ENCODE measurements around the gene CD82.

CD82 gene

DNA sequence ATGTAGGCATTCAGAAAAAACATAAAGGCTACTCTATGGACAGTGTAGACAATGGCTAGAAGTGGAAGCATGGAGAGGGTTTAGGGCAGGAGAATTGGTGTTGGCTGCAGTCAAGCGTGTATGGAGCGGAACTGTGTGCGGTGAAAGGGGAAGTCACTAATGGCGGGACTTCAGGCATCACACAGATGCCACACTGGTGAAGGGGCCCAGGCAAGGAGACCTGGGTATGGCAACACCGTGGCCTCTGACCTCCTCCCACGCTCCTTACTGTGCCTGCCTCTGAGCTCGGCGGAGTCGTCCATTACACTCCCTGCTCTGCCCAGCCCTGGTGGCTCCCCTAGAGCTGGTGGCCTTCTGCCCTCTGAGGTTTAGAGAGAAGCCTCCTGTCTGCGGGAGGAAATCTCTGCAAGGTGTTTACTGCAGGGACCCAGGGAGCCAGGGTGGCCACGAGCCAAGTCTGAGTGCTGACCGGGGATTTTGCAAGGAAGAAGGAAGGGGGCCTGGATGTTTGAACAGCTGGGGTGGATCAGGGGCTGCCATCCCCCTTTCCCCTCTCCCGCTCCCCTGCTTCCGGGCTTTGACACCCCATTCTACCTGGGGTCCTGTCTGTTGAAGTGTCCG lies 86.2 kb downstream of the CD82 start:
- no peak for TF ChIP-seq GLIS3 (CRISPR knock-in tag; IDR thresholded peaks at IDR 0.05)
- TF ChIP-seq ZFP30 (CRISPR knock-in tag; IDR thresholded peaks at IDR 0.05): no peak
- TF ChIP-seq CSDC2 (CRISPR knock-in tag; IDR thresholded peaks at IDR 0.05): no peak
- TF ChIP-seq ZFP3 (CRISPR knock-in tag; IDR thresholded peaks at IDR 0.05): no peak
- no peak for TF ChIP-seq BACH2 (CRISPR knock-in tag; IDR thresholded peaks at IDR 0.05; ENCODE audit: borderline replicate concordance)
- TF ChIP-seq ZC3H10 (CRISPR knock-in tag; IDR thresholded peaks at IDR 0.05): no peak
- TF ChIP-seq, protein P1, sequence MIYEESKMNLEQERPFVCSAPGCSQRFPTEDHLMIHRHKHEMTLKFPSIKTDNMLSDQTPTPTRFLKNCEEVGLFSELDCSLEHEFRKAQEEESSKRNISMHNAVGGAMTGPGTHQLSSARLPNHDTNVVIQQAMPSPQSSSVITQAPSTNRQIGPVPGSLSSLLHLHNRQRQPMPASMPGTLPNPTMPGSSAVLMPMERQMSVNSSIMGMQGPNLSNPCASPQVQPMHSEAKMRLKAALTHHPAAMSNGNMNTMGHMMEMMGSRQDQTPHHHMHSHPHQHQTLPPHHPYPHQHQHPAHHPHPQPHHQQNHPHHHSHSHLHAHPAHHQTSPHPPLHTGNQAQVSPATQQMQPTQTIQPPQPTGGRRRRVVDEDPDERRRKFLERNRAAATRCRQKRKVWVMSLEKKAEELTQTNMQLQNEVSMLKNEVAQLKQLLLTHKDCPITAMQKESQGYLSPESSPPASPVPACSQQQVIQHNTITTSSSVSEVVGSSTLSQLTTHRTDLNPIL (CRISPR knock-in tag; IDR thresholded peaks at IDR 0.05; ENCODE audit: low read depth): no peak
- TF ChIP-seq ZNF565 (CRISPR knock-in tag; conservative IDR thresholded peaks at IDR 0.05; ENCODE audit: low read depth): no peak
- TF ChIP-seq SNAI2 (CRISPR knock-in tag; IDR thresholded peaks at IDR 0.05): no peak
- no peak for TF ChIP-seq PPARA (CRISPR knock-in tag; IDR thresholded peaks at IDR 0.05; ENCODE audit: borderline replicate concordance)
- TF ChIP-seq ESRRG (CRISPR knock-in tag; IDR thresholded peaks at IDR 0.05): no peak
- TF ChIP-seq OSR1 (CRISPR knock-in tag; IDR thresholded peaks at IDR 0.05): no peak
- TF ChIP-seq, protein P2, sequence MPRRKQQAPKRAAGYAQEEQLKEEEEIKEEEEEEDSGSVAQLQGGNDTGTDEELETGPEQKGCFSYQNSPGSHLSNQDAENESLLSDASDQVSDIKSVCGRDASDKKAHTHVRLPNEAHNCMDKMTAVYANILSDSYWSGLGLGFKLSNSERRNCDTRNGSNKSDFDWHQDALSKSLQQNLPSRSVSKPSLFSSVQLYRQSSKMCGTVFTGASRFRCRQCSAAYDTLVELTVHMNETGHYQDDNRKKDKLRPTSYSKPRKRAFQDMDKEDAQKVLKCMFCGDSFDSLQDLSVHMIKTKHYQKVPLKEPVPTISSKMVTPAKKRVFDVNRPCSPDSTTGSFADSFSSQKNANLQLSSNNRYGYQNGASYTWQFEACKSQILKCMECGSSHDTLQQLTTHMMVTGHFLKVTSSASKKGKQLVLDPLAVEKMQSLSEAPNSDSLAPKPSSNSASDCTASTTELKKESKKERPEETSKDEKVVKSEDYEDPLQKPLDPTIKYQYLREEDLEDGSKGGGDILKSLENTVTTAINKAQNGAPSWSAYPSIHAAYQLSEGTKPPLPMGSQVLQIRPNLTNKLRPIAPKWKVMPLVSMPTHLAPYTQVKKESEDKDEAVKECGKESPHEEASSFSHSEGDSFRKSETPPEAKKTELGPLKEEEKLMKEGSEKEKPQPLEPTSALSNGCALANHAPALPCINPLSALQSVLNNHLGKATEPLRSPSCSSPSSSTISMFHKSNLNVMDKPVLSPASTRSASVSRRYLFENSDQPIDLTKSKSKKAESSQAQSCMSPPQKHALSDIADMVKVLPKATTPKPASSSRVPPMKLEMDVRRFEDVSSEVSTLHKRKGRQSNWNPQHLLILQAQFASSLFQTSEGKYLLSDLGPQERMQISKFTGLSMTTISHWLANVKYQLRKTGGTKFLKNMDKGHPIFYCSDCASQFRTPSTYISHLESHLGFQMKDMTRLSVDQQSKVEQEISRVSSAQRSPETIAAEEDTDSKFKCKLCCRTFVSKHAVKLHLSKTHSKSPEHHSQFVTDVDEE (CRISPR knock-in tag; IDR thresholded peaks at IDR 0.05): no peak
- TF ChIP-seq TCF4 (CRISPR knock-in tag; IDR thresholded peaks at IDR 0.05; ENCODE audit: borderline replicate concordance): no peak
- TF ChIP-seq, protein P3, sequence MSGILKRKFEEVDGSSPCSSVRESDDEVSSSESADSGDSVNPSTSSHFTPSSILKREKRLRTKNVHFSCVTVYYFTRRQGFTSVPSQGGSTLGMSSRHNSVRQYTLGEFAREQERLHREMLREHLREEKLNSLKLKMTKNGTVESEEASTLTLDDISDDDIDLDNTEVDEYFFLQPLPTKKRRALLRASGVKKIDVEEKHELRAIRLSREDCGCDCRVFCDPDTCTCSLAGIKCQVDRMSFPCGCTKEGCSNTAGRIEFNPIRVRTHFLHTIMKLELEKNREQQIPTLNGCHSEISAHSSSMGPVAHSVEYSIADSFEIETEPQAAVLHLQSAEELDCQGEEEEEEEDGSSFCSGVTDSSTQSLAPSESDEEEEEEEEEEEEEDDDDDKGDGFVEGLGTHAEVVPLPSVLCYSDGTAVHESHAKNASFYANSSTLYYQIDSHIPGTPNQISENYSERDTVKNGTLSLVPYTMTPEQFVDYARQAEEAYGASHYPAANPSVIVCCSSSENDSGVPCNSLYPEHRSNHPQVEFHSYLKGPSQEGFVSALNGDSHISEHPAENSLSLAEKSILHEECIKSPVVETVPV (CRISPR knock-in tag; IDR thresholded peaks at IDR 0.05): no peak
- no peak for ATAC-seq

DNA sequence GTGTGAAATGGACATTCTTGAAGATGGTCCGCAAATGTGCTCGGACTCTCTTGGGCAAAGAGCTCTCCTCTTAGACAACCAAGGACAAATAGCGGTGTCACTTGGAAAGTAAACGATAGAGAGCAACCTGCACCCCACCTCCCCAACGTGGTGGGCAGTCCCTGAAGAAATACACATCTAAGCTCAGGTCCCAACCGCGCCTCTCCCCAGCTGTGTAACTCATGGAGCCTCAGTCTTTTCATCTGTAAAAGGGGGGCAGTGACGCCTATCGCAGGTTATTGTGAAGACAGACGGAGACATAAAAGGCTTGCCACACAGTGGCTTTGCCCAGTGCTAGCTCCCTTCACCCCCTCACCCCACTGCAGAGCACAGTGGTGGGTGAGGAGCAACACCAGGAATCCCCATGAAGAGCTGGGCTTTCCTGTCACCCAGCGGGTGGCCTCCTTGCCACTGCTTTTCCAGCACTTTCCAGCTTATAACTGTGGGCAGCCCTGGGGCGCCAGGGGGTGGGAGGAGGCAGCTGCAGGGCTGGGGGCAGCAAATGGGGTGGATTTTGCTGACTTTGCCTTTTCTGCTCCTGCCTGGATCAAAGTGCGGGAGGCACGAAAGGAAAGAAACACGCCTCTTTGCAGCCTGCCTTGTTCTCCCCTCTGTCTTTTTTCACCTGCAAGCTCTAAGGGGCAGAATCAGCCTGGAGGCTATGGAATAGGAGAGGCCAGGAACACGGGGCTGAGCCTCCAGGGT lies 87.6 kb downstream of the CD82 start:
- no peak for ATAC-seq
- no peak for TF ChIP-seq CSDC2 (CRISPR knock-in tag; IDR thresholded peaks at IDR 0.05)
- no peak for TF ChIP-seq SNAI2 (CRISPR knock-in tag; IDR thresholded peaks at IDR 0.05)
- TF ChIP-seq ZNF8 (CRISPR knock-in tag; IDR thresholded peaks at IDR 0.05): no peak
- TF ChIP-seq GLIS3 (CRISPR knock-in tag; IDR thresholded peaks at IDR 0.05): no peak
- TF ChIP-seq, protein P1 (CRISPR knock-in tag; IDR thresholded peaks at IDR 0.05; ENCODE audit: low read depth): no peak
- no peak for TF ChIP-seq ZNF565 (CRISPR knock-in tag; conservative IDR thresholded peaks at IDR 0.05; ENCODE audit: low read depth)
- TF ChIP-seq TOX (CRISPR knock-in tag; IDR thresholded peaks at IDR 0.05; ENCODE audit: borderline replicate concordance): no peak
- TF ChIP-seq OSR1 (CRISPR knock-in tag; IDR thresholded peaks at IDR 0.05): no peak
- no peak for TF ChIP-seq ESRRG (CRISPR knock-in tag; IDR thresholded peaks at IDR 0.05)
- TF ChIP-seq TCF4 (CRISPR knock-in tag; IDR thresholded peaks at IDR 0.05; ENCODE audit: borderline replicate concordance): no peak
- TF ChIP-seq ZNF70 (CRISPR knock-in tag; IDR thresholded peaks at IDR 0.05): no peak
- TF ChIP-seq, protein P4, sequence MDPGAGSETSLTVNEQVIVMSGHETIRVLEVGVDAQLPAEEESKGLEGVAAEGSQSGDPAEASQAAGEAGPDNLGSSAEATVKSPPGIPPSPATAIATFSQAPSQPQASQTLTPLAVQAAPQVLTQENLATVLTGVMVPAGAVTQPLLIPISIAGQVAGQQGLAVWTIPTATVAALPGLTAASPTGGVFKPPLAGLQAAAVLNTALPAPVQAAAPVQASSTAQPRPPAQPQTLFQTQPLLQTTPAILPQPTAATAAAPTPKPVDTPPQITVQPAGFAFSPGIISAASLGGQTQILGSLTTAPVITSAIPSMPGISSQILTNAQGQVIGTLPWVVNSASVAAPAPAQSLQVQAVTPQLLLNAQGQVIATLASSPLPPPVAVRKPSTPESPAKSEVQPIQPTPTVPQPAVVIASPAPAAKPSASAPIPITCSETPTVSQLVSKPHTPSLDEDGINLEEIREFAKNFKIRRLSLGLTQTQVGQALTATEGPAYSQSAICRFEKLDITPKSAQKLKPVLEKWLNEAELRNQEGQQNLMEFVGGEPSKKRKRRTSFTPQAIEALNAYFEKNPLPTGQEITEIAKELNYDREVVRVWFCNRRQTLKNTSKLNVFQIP (CRISPR knock-in tag; IDR thresholded peaks at IDR 0.05; ENCODE audit: borderline replicate concordance, low read depth): no peak

DNA sequence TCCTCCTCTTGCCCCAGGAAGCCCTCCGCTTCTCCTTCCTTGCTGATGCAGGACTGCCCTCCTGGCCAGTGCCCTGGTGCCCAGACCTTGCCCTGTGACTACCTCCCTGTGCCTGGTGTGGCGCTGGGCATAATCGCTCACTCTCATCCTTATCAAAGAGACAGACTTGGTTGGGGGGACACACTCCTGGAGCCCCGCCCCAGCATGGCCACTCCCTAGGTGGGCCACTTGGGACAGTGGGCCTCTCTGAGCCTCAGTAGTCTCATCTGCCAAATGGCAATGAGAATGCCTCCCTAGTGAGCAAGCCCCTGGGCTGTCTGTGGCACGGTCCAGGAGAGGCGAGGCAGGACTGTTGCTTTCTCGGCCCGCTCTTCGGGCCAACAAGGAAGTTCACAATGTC lies 88.6 kb downstream of the CD82 start:
- TF ChIP-seq SNAI2 (CRISPR knock-in tag; IDR thresholded peaks at IDR 0.05) (no peak), CSDC2 (CRISPR knock-in tag; IDR thresholded peaks at IDR 0.05) (no peak), ESRRG (CRISPR knock-in tag; IDR thresholded peaks at IDR 0.05) (no peak), BACH2 (CRISPR knock-in tag; IDR thresholded peaks at IDR 0.05; ENCODE audit: borderline replicate concordance) (no peak), GLIS3 (CRISPR knock-in tag; IDR thresholded peaks at IDR 0.05) (no peak), ZFP3 (CRISPR knock-in tag; IDR thresholded peaks at IDR 0.05) (no peak), ZNF70 (CRISPR knock-in tag; IDR thresholded peaks at IDR 0.05) (no peak), ZNF565 (CRISPR knock-in tag; conservative IDR thresholded peaks at IDR 0.05; ENCODE audit: low read depth) (no peak), TOX (CRISPR knock-in tag; IDR thresholded peaks at IDR 0.05; ENCODE audit: borderline replicate concordance) (no peak), ZNF8 (CRISPR knock-in tag; IDR thresholded peaks at IDR 0.05) (no peak)
- TF ChIP-seq, protein P5, sequence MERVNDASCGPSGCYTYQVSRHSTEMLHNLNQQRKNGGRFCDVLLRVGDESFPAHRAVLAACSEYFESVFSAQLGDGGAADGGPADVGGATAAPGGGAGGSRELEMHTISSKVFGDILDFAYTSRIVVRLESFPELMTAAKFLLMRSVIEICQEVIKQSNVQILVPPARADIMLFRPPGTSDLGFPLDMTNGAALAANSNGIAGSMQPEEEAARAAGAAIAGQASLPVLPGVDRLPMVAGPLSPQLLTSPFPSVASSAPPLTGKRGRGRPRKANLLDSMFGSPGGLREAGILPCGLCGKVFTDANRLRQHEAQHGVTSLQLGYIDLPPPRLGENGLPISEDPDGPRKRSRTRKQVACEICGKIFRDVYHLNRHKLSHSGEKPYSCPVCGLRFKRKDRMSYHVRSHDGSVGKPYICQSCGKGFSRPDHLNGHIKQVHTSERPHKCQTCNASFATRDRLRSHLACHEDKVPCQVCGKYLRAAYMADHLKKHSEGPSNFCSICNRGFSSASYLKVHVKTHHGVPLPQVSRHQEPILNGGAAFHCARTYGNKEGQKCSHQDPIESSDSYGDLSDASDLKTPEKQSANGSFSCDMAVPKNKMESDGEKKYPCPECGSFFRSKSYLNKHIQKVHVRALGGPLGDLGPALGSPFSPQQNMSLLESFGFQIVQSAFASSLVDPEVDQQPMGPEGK (CRISPR knock-in tag; IDR thresholded peaks at IDR 0.05; ENCODE audit: borderline replicate concordance): no peak
- TF ChIP-seq, protein P4 (CRISPR knock-in tag; IDR thresholded peaks at IDR 0.05; ENCODE audit: borderline replicate concordance, low read depth): no peak
- no peak for ATAC-seq

All from SK-N-SH treated with all-trans-retinoic acid at 6 μM for 48 hours (cell line).